ENCODE data around the gene LRG1. TPM values are rescaled to one million over a fixed set of nuclear protein-coding genes. Genes with fewer than 3 reads are reported as not detected.

The LRG1 gene
- total and polyA plus RNA-seq, 4 donors, result 57.8 to 1,122 (median 661) TPM

- no peak for TF ChIP-seq FOXA2 (IDR thresholded peaks at IDR 0.05)
- TF ChIP-seq YY1 (IDR thresholded peaks at IDR 0.05), result no peak
- TF ChIP-seq REST (IDR thresholded peaks at IDR 0.05), result no peak
- no peak for TF ChIP-seq SP1 (IDR thresholded peaks at IDR 0.05)
- TF ChIP-seq EGR1 (IDR thresholded peaks at IDR 0.05; ENCODE audit: low read depth in 2 of 2), result no peak
- no peak for TF ChIP-seq TAF1 (conservative IDR thresholded peaks at IDR 0.05)
- TF ChIP-seq RXRA (IDR thresholded peaks at IDR 0.05), result no peak
- TF ChIP-seq GABPA (IDR thresholded peaks at IDR 0.05 in 1 of 2, conservative IDR thresholded peaks at IDR 0.05 in 1 of 2), result no peak
These were observed 45.7 kb downstream of the LRG1 start (continued) for GRCh38 chr19:4493929-4494690.

- Histone ChIP-seq H3K4me1 (ENCODE audit: control insufficient read depth in 4 of 4, insufficient read depth in 4 of 4, low read length in 3 of 4) (no peaks in the 10 kb centered on the region), H3K9me3 (ENCODE audit: control insufficient read depth in 4 of 4, low read length in 3 of 4) (no peaks in the 10 kb centered on the region), H3K27ac (ENCODE audit: low read depth in 1 of 2, low read length in 2 of 2) (no peak overlapping the region), H3K36me3 (ENCODE audit: control insufficient read depth in 4 of 4, insufficient read depth in 3 of 4, low read depth in 1 of 4, low read length in 3 of 4) (peaks cover 3 to 49% (median 13%) of the 10 kb centered on the region in 4 donors), H3K27me3 (ENCODE audit: control insufficient read depth in 4 of 4, insufficient read depth in 4 of 4, low read length in 3 of 4) (no peaks in the 10 kb centered on the region), H3K9ac (ENCODE audit: low read depth in 1 of 2, low read length in 2 of 2) (no peak overlapping the region), H3K4me3 (ENCODE audit: low read depth in 1 of 3, low read length in 3 of 3) (no peak overlapping the region)
- TF ChIP-seq CTCF (IDR thresholded peaks at IDR 0.05; ENCODE audit: low read depth, low read length, missing input control), result no peak
- DNase-seq (ENCODE audit: low spot score), result no peak
- WGBS, result 97% methylated on average over 41 of the region's 41 CpGs
These were observed 46.5 kb downstream of the LRG1 start for GRCh38 chr19:4493104-4493928.

- no peak overlapping the region for H3K9ac ChIP-seq (ENCODE audit: low read depth in 1 of 2, low read length in 2 of 2)
- no peak for DNase-seq (ENCODE audit: low spot score)
- H3K9me3 ChIP-seq (ENCODE audit: control insufficient read depth in 4 of 4, low read length in 3 of 4), result no peaks in the 10 kb centered on the region
- TF ChIP-seq EGR1 (IDR thresholded peaks at IDR 0.05; ENCODE audit: low read depth in 2 of 2), result no peak
- no peak for TF ChIP-seq RAD21 (IDR thresholded peaks at IDR 0.05)
- TF ChIP-seq FOXA1 (IDR thresholded peaks at IDR 0.05), result no peak
- no peak for TF ChIP-seq YY1 (IDR thresholded peaks at IDR 0.05)
- TF ChIP-seq JUND (IDR thresholded peaks at IDR 0.05), result no peak
- TF ChIP-seq FOXA2 (IDR thresholded peaks at IDR 0.05), result no peak
- TF ChIP-seq HNF4A (conservative IDR thresholded peaks at IDR 0.05), result no peak
- TF ChIP-seq GABPA (IDR thresholded peaks at IDR 0.05 in 1 of 2, conservative IDR thresholded peaks at IDR 0.05 in 1 of 2), result no peak
- TF ChIP-seq RXRA (IDR thresholded peaks at IDR 0.05), result no peak
- no peak for TF ChIP-seq ATF3 (IDR thresholded peaks at IDR 0.05)
- no peak for TF ChIP-seq MAX (IDR thresholded peaks at IDR 0.05)
- H3K4me1 ChIP-seq (ENCODE audit: control insufficient read depth in 4 of 4, insufficient read depth in 4 of 4, low read length in 3 of 4), result no peaks in the 10 kb centered on the region
- no peak overlapping the region for H3K4me3 ChIP-seq (ENCODE audit: low read depth in 1 of 3, low read length in 3 of 3)
- no peaks in the 10 kb centered on the region for H3K27me3 ChIP-seq (ENCODE audit: control insufficient read depth in 4 of 4, insufficient read depth in 4 of 4, low read length in 3 of 4)
- H3K27ac ChIP-seq (ENCODE audit: low read depth in 1 of 2, low read length in 2 of 2), result no peak overlapping the region
- 96% methylated on average over 3 of the region's 3 CpGs for WGBS
- peaks cover 3 to 44% (median 9%) of the 10 kb centered on the region in 4 donors for H3K36me3 ChIP-seq (ENCODE audit: control insufficient read depth in 4 of 4, insufficient read depth in 3 of 4, low read depth in 1 of 4, low read length in 3 of 4)
These were observed 47.3 kb downstream of the LRG1 start for GRCh38 chr19:4492337-4493103.
